GM23338 (cell line): ENCODE measurements around the gene RUNX1.

Experiments used
- CTCF ChIP-seq, 2 experiments: fragments of 200-600 bp in 1 of 2; sonication (generic) in 1 of 2; conservative IDR thresholded peaks; 2 replicates each; pipeline versions ENCODE4 v1.5.1 to v1.6.1; 2016 to 2017; ENCODE audit warnings: antibody characterized with exemption in 2 of 2, low read depth in 2 of 2, mild to moderate bottlenecking in 2 of 2, moderate library complexity in 1 of 2
- EZH2 ChIP-seq: fragments of 200-600 bp; sonication (generic); IDR thresholded peaks from one replicate; pipeline ENCODE4 v1.8.0; 2017; ENCODE audit warnings: antibody characterized with exemption, mild to moderate bottlenecking, low read depth; ENCODE audit not compliant: unreplicated experiment
- JUNB ChIP-seq: IDR thresholded peaks from one replicate; pipeline ENCODE4 v1.6.1; 2016; ENCODE audit warnings: antibody characterized with exemption; ENCODE audit not compliant: unreplicated experiment
- REST ChIP-seq: IDR thresholded peaks from one replicate; pipeline ENCODE4 v1.6.1; 2018; ENCODE audit warnings: antibody characterized with exemption; ENCODE audit not compliant: unreplicated experiment

GRCh38 chr21:34841154-34841553 lies 207.9 kb downstream of the RUNX1 start:
- TF ChIP-seq JUNB = no peak
- no peak for TF ChIP-seq CTCF (conservative IDR thresholded peaks at IDR 0.05; ENCODE audit: low read depth in 2 of 2)
- no peak for TF ChIP-seq EZH2
- no peak for TF ChIP-seq REST
